Measurements from ENCODE around the gene SFI1.

SFI1 gene

GRCh38 chr22:31615940-31616314, 119.6 kb downstream of the SFI1 start:
- no peak for DNase-seq (ENCODE audit: low read depth, low spot score)

- no peak for DNase-seq (ENCODE audit: low read depth, low spot score)
Measured at GRCh38 chr22:31616315-31616980, 120.1 kb downstream of the SFI1 start.

GRCh38 chr22:31618057-31618456, 121.7 kb downstream of the SFI1 start:
- no peak for DNase-seq (ENCODE audit: low read depth, low spot score)

- DNase-seq (ENCODE audit: low read depth, low spot score), result no peak
Measured at GRCh38 chr22:31618471-31619176, 122.3 kb downstream of the SFI1 start.

GRCh38 chr22:31619611-31620300, 123.4 kb downstream of the SFI1 start:
- no peak for DNase-seq (ENCODE audit: low read depth, low spot score)

GRCh38 chr22:31620756-31621480, 124.6 kb downstream of the SFI1 start:
- DNase-seq (ENCODE audit: low read depth, low spot score), result no peak

- DNase-seq (ENCODE audit: low read depth, low spot score), result no peak
Measured at GRCh38 chr22:31621507-31622124, 125.3 kb downstream of the SFI1 start.

GRCh38 chr22:31622980-31623379, 126.6 kb downstream of the SFI1 start:
- DNase-seq (ENCODE audit: low read depth, low spot score), result no peak

GRCh38 chr22:31623592-31624304, 127.4 kb downstream of the SFI1 start:
- DNase-seq (ENCODE audit: low read depth, low spot score), result no peak

- DNase-seq (ENCODE audit: low read depth, low spot score), result no peak
Measured at GRCh38 chr22:31625257-31625640, 128.9 kb downstream of the SFI1 start.

- DNase-seq (ENCODE audit: low read depth, low spot score), result no peak
Measured at GRCh38 chr22:31625661-31626426, 129.5 kb downstream of the SFI1 start.

- no peak for DNase-seq (ENCODE audit: low read depth, low spot score)
Measured at GRCh38 chr22:31626427-31627150, 130.3 kb downstream of the SFI1 start.

- DNase-seq (ENCODE audit: low read depth, low spot score), result no peak
Measured at GRCh38 chr22:31627223-31627731, 130.9 kb downstream of the SFI1 start.

GRCh38 chr22:31628362-31628761, 132.0 kb downstream of the SFI1 start:
- no peak for DNase-seq (ENCODE audit: low read depth, low spot score)

- no peak for DNase-seq (ENCODE audit: low read depth, low spot score)
Measured at GRCh38 chr22:31628969-31629708, 132.8 kb downstream of the SFI1 start.

- DNase-seq (ENCODE audit: low read depth, low spot score), result no peak
Measured at GRCh38 chr22:31629741-31630184, 133.4 kb downstream of the SFI1 start.

GRCh38 chr22:31630331-31631329, 134.3 kb downstream of the SFI1 start:
- DNase-seq (ENCODE audit: low read depth, low spot score), result no peak

Data from brain pericyte (primary cell).